ENCODE measurements around the gene ABCA4.

ABCA4 gene

DNA sequence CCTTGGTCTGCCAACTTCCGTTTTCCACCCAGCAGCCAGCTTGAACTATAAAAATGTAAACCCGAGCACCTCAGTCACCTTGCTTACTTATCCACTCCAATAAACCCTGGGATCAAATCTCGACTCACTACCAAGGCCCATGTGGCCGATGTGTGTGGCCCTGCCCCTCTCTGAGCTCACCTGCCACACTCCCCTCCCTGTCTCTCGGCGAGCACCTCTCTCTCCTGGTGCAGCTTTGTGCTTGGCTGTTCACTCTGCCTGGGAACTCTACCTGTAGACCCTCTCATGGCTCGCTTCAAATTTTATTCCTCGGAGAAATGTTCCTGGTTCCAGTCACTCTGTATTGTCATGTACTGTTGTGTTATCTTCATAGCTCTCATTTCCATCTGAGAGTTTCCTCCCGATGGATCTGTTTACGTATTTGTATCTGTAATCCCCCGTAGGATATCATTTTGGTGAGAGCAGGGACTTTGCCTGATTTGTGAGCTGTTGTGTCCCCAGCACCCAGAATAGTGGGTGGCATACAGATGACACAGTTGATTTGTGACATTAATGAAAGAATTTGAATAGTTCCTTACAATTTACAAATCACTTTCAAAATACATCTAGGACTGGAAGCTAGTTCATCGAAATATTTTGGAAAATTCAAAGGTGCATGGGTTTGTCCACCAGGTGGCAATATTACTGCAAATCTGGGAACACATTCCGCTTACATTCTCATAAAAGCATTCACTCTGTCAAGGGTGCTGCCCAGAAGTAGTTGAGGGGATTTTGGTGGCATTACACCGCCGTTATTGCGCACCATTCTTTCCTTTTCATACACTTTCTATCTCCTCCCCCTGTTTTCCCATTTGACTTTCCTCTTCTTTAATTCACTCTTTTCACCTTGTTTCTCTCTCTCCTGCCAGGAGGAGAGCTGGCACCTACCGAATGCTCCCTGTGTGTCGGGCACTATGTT, 95.3 kb downstream of the ABCA4 start:
- Histone ChIP-seq H3K27ac (ENCODE audit: low read length) (no peak overlapping the region), H3K79me2 (ENCODE audit: low read length) (no peaks in the 10 kb centered on the region), H3K9me2 (replicated peaks; ENCODE audit: insufficient read depth, low read length) (no peaks in the 10 kb centered on the region), H3K9me3 (replicated peaks; ENCODE audit: insufficient read depth, low read length) (no peaks in the 10 kb centered on the region), H3K27me3 (replicated peaks; ENCODE audit: insufficient read depth, low read length) (no peaks in the 10 kb centered on the region), H2AFZ (ENCODE audit: low read length) (no peak overlapping the region), H3K4me2 (ENCODE audit: low read depth, low read length) (no peak overlapping the region), H3K36me3 (replicated peaks; ENCODE audit: insufficient read depth, low read length) (no peaks in the 10 kb centered on the region), H3K9ac (ENCODE audit: low read length) (no peak overlapping the region), H3K4me3 (ENCODE audit: low read length) (no peak overlapping the region), H4K20me1 (ENCODE audit: insufficient read depth, low read length) (no peaks in the 10 kb centered on the region), H3F3A (ENCODE audit: insufficient read depth, low read length) (no peaks in the 10 kb centered on the region), H3K4me1 (ENCODE audit: low read length) (no peaks in the 10 kb centered on the region)
- TF ChIP-seq EZH2phosphoT487 (IDR thresholded peaks at IDR 0.05; ENCODE audit: low read length): no peak
- TF ChIP-seq, protein P1, sequence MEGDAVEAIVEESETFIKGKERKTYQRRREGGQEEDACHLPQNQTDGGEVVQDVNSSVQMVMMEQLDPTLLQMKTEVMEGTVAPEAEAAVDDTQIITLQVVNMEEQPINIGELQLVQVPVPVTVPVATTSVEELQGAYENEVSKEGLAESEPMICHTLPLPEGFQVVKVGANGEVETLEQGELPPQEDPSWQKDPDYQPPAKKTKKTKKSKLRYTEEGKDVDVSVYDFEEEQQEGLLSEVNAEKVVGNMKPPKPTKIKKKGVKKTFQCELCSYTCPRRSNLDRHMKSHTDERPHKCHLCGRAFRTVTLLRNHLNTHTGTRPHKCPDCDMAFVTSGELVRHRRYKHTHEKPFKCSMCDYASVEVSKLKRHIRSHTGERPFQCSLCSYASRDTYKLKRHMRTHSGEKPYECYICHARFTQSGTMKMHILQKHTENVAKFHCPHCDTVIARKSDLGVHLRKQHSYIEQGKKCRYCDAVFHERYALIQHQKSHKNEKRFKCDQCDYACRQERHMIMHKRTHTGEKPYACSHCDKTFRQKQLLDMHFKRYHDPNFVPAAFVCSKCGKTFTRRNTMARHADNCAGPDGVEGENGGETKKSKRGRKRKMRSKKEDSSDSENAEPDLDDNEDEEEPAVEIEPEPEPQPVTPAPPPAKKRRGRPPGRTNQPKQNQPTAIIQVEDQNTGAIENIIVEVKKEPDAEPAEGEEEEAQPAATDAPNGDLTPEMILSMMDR (IDR thresholded peaks at IDR 0.05; ENCODE audit: low read length): peak; percentile 35; the same call in 1 of the 2 replicates
- no peak for DNase-seq

DNA sequence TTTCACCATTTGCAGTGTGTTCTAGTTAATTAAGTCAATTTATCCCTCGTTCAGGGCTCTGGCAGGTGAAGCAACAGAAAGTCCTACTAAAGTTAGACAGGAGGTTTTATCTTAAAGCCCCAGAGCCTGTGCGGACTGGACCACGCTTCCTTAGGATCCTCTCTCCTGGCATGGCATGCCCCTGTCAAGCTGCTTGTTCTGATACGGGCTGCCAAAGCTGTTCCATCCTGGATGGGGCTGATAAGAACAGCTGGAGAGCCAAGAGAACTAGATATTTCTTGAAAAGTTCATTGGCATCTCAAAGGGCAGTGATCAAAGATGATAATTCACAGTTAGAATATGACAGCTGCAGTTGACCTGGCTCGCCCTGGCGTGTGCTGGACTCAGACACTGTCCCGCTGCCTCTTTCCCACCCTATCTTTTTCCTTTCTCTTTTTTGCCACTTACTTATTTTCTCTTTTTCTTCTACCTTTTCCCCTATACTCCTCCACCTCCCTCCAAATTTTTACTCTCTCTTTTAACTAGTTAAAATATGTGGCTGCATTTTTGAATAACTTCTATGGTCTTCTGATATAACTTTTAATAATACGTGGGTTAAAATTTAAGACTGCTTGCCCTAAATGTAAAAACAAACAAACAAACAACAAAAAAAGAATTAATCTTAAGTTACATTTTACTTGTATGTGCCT, 96.7 kb downstream of the ABCA4 start:
- TF ChIP-seq EZH2 (optimal IDR thresholded peaks at IDR 0.05; ENCODE audit: low read depth, low read length) (no peak), EZH2phosphoT487 (IDR thresholded peaks at IDR 0.05; ENCODE audit: low read length) (no peak)
- TF ChIP-seq, protein P1 (IDR thresholded peaks at IDR 0.05; ENCODE audit: low read length): no peak
- Histone ChIP-seq H3K4me3 (ENCODE audit: low read length) (no peak overlapping the region), H3K9me3 (replicated peaks; ENCODE audit: insufficient read depth, low read length) (no peaks in the 10 kb centered on the region), H3K4me1 (ENCODE audit: low read length) (no peaks in the 10 kb centered on the region), H3K79me2 (ENCODE audit: low read length) (no peaks in the 10 kb centered on the region), H2AFZ (ENCODE audit: low read length) (no peak overlapping the region), H3K4me2 (ENCODE audit: low read depth, low read length) (no peak overlapping the region), H3K9me2 (replicated peaks; ENCODE audit: insufficient read depth, low read length) (no peaks in the 10 kb centered on the region), H3K27me3 (replicated peaks; ENCODE audit: insufficient read depth, low read length) (no peaks in the 10 kb centered on the region), H3K27ac (ENCODE audit: low read length) (no peak overlapping the region), H3F3A (ENCODE audit: insufficient read depth, low read length) (no peaks in the 10 kb centered on the region), H3K36me3 (replicated peaks; ENCODE audit: insufficient read depth, low read length) (no peaks in the 10 kb centered on the region), H4K20me1 (ENCODE audit: insufficient read depth, low read length) (no peaks in the 10 kb centered on the region), H3K9ac (ENCODE audit: low read length) (no peak overlapping the region)
- no peak for DNase-seq

DNA sequence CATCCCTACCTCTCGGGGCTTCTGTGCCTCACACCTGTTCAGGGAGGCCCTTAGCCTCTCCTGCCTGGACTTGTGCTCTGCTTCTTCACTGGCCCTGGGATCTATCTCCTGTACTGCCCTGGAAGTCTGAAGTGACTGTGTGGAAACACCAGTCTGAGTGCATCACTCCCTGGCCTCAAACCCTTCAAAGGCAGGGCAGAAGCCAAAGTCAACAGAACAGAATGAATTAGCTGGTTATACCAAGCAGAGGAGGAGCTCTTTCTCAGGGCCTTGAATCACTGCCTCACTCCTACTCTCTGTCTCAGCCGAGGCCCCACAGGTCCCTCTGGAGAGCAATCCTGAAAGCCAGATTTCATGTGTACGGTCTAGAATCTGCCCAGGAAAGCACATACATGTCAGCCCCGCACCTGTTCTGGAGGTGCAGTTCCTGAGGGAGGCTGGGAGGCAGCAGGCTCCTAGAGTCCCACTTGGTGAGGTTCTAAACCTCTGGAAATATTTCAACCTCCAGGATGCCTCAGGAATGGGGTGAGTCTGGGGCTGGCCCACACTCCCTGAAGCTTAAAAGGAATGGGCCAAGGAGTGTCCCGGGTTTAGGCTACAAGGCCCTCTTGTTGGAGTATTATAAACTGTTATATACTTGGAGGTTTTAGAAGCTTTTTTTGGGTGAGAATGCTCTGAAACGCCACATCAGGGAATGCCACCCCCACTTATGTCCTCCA, 98.3 kb downstream of the ABCA4 start:
- no peaks in the 10 kb centered on the region for H4K20me1 ChIP-seq (ENCODE audit: insufficient read depth, low read length)
- TF ChIP-seq, protein P1 (IDR thresholded peaks at IDR 0.05; ENCODE audit: low read length): no peak
- TF ChIP-seq EZH2phosphoT487 (IDR thresholded peaks at IDR 0.05; ENCODE audit: low read length): no peak
- TF ChIP-seq EZH2 (optimal IDR thresholded peaks at IDR 0.05; ENCODE audit: low read depth, low read length): no peak
- DNase-seq: no peak
- no peaks in the 10 kb centered on the region for H3K9me2 ChIP-seq (replicated peaks; ENCODE audit: insufficient read depth, low read length)
- no peak overlapping the region for H3K4me3 ChIP-seq (ENCODE audit: low read length)
- H3K36me3 ChIP-seq (replicated peaks; ENCODE audit: insufficient read depth, low read length): no peaks in the 10 kb centered on the region
- H3K27ac ChIP-seq (ENCODE audit: low read length): no peak overlapping the region
- H3K9ac ChIP-seq (ENCODE audit: low read length): no peak overlapping the region
- H3K9me3 ChIP-seq (replicated peaks; ENCODE audit: insufficient read depth, low read length): no peaks in the 10 kb centered on the region
- H3K27me3 ChIP-seq (replicated peaks; ENCODE audit: insufficient read depth, low read length): no peaks in the 10 kb centered on the region
- no peaks in the 10 kb centered on the region for H3K4me1 ChIP-seq (ENCODE audit: low read length)
- no peak overlapping the region for H2AFZ ChIP-seq (ENCODE audit: low read length)
- no peaks in the 10 kb centered on the region for H3F3A ChIP-seq (ENCODE audit: insufficient read depth, low read length)
- no peak overlapping the region for H3K4me2 ChIP-seq (ENCODE audit: low read depth, low read length)
- H3K79me2 ChIP-seq (ENCODE audit: low read length): no peaks in the 10 kb centered on the region
